Erythroblast (primary cell): ENCODE data around the gene PEDS1.

Experiments
- GATA1 ChIP-seq: IDR thresholded peaks from 2 replicates; pipeline ENCODE4 v1.6.1; 2011; ENCODE audit warnings: low read depth, mild to moderate bottlenecking, control low read depth, low read length, moderate library complexity
- POLR2A ChIP-seq: IDR thresholded peaks from 2 replicates; pipeline ENCODE4 v1.6.1; 2011; ENCODE audit warnings: mild to moderate bottlenecking, low read length

DNA sequence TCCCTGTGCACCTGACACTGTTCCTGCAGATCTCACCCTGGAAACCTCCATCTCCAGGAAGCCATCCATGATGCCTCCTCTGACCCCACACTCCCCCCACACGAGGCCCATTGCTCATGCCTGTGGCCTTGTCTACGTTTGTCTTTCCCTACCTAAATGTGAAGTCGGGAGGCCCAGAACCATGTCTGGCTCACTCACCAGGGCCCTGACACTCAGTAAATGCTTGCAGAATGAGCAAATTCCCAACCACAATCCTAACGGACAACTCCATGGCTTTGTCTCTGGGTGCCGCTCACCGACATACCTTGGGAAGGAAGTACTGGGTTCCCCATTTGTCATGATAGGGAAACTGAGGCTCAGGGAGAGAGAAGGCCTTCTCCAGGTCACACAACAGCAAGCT, 7.3 kb downstream of the PEDS1 start:
- TF ChIP-seq POLR2A = no peak
- no peak for TF ChIP-seq GATA1
